ENCODE measurements around the gene RANBP17.

DNA sequence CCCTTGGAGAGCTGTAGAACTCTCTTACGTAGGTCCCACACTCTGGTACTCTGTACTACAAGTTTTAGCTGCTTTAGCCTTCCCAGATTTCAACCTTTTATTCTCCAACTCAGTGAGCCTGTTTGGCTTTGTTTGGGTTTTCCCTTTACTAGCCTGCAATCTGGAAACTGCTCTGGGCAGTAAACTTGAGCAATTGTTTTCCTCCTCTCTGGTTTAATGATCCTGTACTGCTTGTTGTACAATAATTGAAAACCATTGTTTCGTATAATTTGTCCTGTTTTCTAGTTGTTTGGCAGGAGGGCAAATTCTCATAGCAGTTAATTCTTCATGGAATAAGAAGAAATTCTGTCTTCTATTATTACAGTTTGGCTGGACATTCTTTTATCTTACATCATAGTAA, 384.4 kb downstream of the RANBP17 start:
- TF ChIP-seq, protein P1, sequence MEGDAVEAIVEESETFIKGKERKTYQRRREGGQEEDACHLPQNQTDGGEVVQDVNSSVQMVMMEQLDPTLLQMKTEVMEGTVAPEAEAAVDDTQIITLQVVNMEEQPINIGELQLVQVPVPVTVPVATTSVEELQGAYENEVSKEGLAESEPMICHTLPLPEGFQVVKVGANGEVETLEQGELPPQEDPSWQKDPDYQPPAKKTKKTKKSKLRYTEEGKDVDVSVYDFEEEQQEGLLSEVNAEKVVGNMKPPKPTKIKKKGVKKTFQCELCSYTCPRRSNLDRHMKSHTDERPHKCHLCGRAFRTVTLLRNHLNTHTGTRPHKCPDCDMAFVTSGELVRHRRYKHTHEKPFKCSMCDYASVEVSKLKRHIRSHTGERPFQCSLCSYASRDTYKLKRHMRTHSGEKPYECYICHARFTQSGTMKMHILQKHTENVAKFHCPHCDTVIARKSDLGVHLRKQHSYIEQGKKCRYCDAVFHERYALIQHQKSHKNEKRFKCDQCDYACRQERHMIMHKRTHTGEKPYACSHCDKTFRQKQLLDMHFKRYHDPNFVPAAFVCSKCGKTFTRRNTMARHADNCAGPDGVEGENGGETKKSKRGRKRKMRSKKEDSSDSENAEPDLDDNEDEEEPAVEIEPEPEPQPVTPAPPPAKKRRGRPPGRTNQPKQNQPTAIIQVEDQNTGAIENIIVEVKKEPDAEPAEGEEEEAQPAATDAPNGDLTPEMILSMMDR (conservative IDR thresholded peaks at IDR 0.05; ENCODE audit: low read depth, low read length) = no peak
- TF ChIP-seq EZH2 (IDR thresholded peaks at IDR 0.05; ENCODE audit: low read length, unreplicated experiment) (no peak), EZH2phosphoT487 (IDR thresholded peaks at IDR 0.05; ENCODE audit: borderline replicate concordance, low read length) (no peak)
